Mesendoderm (in vitro differentiated cells): ENCODE data around the gene IGF2.

Source experiments
- DNase-seq: peaks from one replicate; pipeline ENCODE4 v3.0.0; 2013
- H2AK5ac ChIP-seq: 2 replicates; pipeline ENCODE4 v1.6.1; 2013; ENCODE audit warnings: low read length, inconsistent platforms
- H2BK120ac ChIP-seq: 2 replicates; pipeline ENCODE4 v1.6.1; 2013; ENCODE audit warnings: low read depth, mild to moderate bottlenecking, low read length, moderate library complexity, mixed read lengths
- H2BK15ac ChIP-seq: replicated peaks from 2 replicates; pipeline ENCODE4 v1.6.1; 2013; ENCODE audit warnings: low read depth, mild to moderate bottlenecking, moderate library complexity
- H2BK5ac ChIP-seq: 2 replicates; pipeline ENCODE4 v1.6.1; 2013; ENCODE audit warnings: low read length, inconsistent platforms
- H3K18ac ChIP-seq: 2 replicates; pipeline ENCODE4 v1.6.1; 2013; ENCODE audit warnings: mild to moderate bottlenecking, low read length, mixed read lengths
- H3K23ac ChIP-seq: one replicate; pipeline ENCODE4 v1.6.1; 2013; ENCODE audit warnings: low read length
- H3K27ac ChIP-seq: 2 replicates; pipeline ENCODE4 v1.5.1; 2013; ENCODE audit warnings: low read depth, mild to moderate bottlenecking, inconsistent platforms, low read length, moderate library complexity
- H3K27me3 ChIP-seq: 2 replicates; pipeline ENCODE4 v1.6.1; 2013; ENCODE audit warnings: low read length, control low read depth, mild to moderate bottlenecking, inconsistent platforms; ENCODE audit not compliant: insufficient read depth, poor library complexity
- H3K36me3 ChIP-seq: 2 replicates; pipeline ENCODE4 v1.6.1; 2013; ENCODE audit warnings: low read length, inconsistent platforms; ENCODE audit not compliant: control insufficient read depth, insufficient read depth
- H3K4ac ChIP-seq: one replicate; pipeline ENCODE4 v1.6.1; 2013; ENCODE audit warnings: low read depth, mild to moderate bottlenecking, low read length, moderate library complexity
- H3K4me1 ChIP-seq: 2 replicates; pipeline ENCODE4 v1.6.1; 2013; ENCODE audit warnings: low read depth, low read length, inconsistent platforms; ENCODE audit not compliant: control insufficient read depth
- H3K4me2 ChIP-seq: 2 replicates; pipeline ENCODE4 v1.6.1; 2013; ENCODE audit warnings: low read length
- H3K4me3 ChIP-seq: 2 replicates; pipeline ENCODE4 v1.5.1; 2013; ENCODE audit warnings: mild to moderate bottlenecking, low read length
- H3K56ac ChIP-seq: one replicate; pipeline ENCODE4 v1.6.1; 2013; ENCODE audit warnings: low read length
- H3K79me1 ChIP-seq: 2 replicates; pipeline ENCODE4 v1.6.1; 2013; ENCODE audit warnings: low read length, inconsistent platforms
- H3K79me2 ChIP-seq: 2 replicates; pipeline ENCODE4 v1.6.1; 2013; ENCODE audit warnings: mild to moderate bottlenecking, low read length; ENCODE audit not compliant: control insufficient read depth, insufficient read depth
- H3K9ac ChIP-seq: 2 replicates; pipeline ENCODE4 v1.6.1; 2013; ENCODE audit warnings: low read length, inconsistent platforms
- H4K5ac ChIP-seq: one replicate; pipeline ENCODE4 v1.6.1; 2013; ENCODE audit warnings: low read length
- H4K8ac ChIP-seq: one replicate; pipeline ENCODE4 v1.6.1; 2013; ENCODE audit warnings: low read depth, mild to moderate bottlenecking, control low read depth, low read length, moderate library complexity
- WGBS: extraction: QIAGEN DNeasy Blood & Tissue Kit; methylation state at CpG from one replicate; pipeline ENCODE4 v1.1.7; 2013; ENCODE audit warnings: low lambda C conversion rate, missing lambda C conversion rate; ENCODE audit not compliant: insufficient coverage; ENCODE audit errors: extremely low coverage; 5-methylcytosine and 5-hydroxymethylcytosine counted together

IGF2 gene

DNA sequence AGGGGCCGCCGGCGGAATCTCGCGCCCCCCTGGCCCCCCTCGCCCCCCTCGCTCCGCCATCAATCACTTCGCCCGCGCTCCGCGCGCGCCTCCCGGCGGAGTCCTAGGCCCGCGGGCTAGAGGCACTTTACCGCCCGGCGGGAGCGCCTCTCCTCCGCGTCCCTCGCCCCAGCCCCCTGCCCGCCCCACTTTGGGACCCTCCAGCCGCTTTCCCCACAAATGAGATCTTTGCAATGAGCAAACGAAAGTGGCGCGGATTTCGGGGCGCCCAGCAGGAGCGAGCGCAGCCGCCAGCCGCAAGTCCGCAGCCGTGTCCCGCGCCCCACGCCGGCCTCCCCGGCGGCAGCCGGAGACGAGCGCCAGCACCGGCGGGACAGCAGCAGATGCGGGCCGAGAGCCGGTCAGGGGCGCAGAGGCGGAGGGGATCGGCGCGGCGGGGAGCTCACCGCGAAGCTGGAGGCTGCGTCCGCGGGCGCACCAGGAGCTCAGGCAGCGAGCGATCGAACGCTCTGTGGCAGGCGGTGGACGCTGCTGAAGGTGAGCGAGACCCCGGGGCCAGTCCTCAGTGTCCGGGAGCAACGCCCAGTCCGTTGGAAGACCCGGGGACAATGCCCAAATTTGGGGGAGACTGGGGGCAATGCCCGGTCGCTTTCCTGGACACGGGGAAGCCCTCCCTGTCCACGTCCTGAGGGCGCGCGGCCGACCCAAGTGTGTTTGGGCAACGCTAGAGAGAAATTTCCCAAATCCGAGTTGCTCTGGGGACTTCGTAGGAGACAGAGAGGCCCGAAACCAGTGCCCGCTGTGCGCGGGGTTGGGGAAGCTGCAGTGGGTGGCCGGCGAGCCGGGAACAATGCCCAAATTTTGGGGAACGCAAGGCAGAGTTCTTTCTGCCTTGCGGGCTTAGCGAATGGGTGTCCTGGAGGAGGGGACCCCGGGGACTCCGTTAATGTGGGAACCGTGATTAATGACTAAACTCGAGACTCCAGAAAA lies 1.5 kb upstream of the IGF2 start:
- Histone ChIP-seq H3K27ac (no peak overlapping the region), H2AK5ac (no peak overlapping the region), H3K56ac (no peak overlapping the region), H3K9ac (no peak overlapping the region), H3K4me3 (no peak overlapping the region), H4K5ac (no peak overlapping the region), H3K27me3 (peaks cover 68% of the 10 kb centered on the region), H3K23ac (no peak overlapping the region), H3K79me1 (no peaks in the 10 kb centered on the region), H4K8ac (no peak overlapping the region), H3K36me3 (no peaks in the 10 kb centered on the region), H3K18ac (no peak overlapping the region), H2BK15ac (no peak overlapping the region), H3K4me1 (no peaks in the 10 kb centered on the region), H2BK120ac (no peak overlapping the region), H2BK5ac (no peak overlapping the region), H3K4me2 (no peak overlapping the region), H3K79me2 (no peaks in the 10 kb centered on the region), H3K4ac (no peak overlapping the region)
- WGBS: no CpG with 5 or more reads among the region's 102 CpGs
- DNase-seq: no peak

DNA sequence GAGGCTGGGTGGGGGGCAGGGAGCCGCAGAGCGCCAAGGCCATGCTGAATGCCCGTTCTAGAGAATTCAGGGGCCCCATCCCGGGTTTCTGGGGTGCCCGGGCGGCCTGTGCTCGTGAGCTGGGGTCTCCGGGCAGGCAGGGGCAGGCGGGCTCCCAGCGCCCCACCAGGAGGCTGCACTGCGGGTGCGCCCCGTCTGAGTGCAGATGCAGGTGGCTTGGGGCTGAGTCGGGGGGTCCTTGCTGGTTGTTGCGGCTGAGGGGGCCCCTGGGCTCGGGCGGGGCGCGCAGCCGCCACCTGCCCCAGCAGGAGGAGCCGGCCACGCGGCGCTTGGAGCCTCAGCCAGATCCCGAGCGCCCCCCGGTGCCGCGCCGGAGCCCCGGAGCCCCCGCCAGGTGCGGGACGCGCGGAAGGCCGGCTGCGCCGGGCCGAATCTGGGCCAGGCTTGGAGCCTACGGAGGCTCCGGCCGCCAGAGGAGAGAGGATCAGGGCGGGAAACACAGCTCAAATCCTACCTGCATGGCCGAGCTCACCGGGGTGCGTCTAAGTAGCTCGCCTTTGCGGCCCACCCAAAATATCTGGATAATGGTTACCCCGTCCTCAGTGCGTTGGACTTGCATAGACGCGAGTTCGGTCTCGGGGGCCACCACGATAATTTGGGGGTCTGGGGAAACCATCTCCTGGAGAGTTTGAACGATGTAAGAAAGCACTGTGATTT lies 590 bp upstream of the IGF2 start:
- no peak overlapping the region for H3K4ac ChIP-seq
- H2BK5ac ChIP-seq: no peak overlapping the region
- H3K4me1 ChIP-seq: no peaks in the 10 kb centered on the region
- H3K9ac ChIP-seq: no peak overlapping the region
- no peak overlapping the region for H3K18ac ChIP-seq
- no peak for DNase-seq
- no peak overlapping the region for H3K4me3 ChIP-seq
- H3K4me2 ChIP-seq: no peak overlapping the region
- H3K23ac ChIP-seq: no peak overlapping the region
- H3K36me3 ChIP-seq: no peaks in the 10 kb centered on the region
- H4K8ac ChIP-seq: no peak overlapping the region
- H2BK120ac ChIP-seq: no peak overlapping the region
- H4K5ac ChIP-seq: no peak overlapping the region
- H2BK15ac ChIP-seq: no peak overlapping the region
- no peak overlapping the region for H3K27ac ChIP-seq
- H2AK5ac ChIP-seq: no peak overlapping the region
- no peaks in the 10 kb centered on the region for H3K79me1 ChIP-seq
- H3K56ac ChIP-seq: no peak overlapping the region
- WGBS: no CpG with 5 or more reads among the region's 57 CpGs
- peaks cover 58% of the 10 kb centered on the region for H3K27me3 ChIP-seq
- no peaks in the 10 kb centered on the region for H3K79me2 ChIP-seq

GRCh38 chr11:2138431-2139122 lies 612 bp downstream of the IGF2 start:
- no peaks in the 10 kb centered on the region for H3K79me1 ChIP-seq
- H3K27ac ChIP-seq: no peak overlapping the region
- no peak for DNase-seq

GRCh38 chr11:2138068-2138430 lies 1.1 kb downstream of the IGF2 start:
- no peak for DNase-seq
- H2BK5ac ChIP-seq: no peak overlapping the region
- no peak overlapping the region for H2AK5ac ChIP-seq
- H3K4me1 ChIP-seq: no peaks in the 10 kb centered on the region
- no peak overlapping the region for H3K4me3 ChIP-seq
- H3K56ac ChIP-seq: no peak overlapping the region
- no peak overlapping the region for H2BK120ac ChIP-seq
- no peaks in the 10 kb centered on the region for H3K36me3 ChIP-seq
- H3K23ac ChIP-seq: no peak overlapping the region
- no peak overlapping the region for H3K27ac ChIP-seq
- WGBS: no CpG with 5 or more reads among the region's 44 CpGs
- H2BK15ac ChIP-seq: no peak overlapping the region
- H3K79me1 ChIP-seq: no peaks in the 10 kb centered on the region
- no peak overlapping the region for H3K18ac ChIP-seq
- H3K4me2 ChIP-seq: no peak overlapping the region
- no peak overlapping the region for H3K9ac ChIP-seq
- H4K5ac ChIP-seq: no peak overlapping the region
- no peaks in the 10 kb centered on the region for H3K79me2 ChIP-seq
- H4K8ac ChIP-seq: no peak overlapping the region
- no peak overlapping the region for H3K4ac ChIP-seq
- peaks cover 43% of the 10 kb centered on the region for H3K27me3 ChIP-seq

More at GRCh38 chr11:2138431-2139122, 612 bp downstream of the IGF2 start:
- WGBS: no CpG with 5 or more reads among the region's 68 CpGs
- Histone ChIP-seq H2AK5ac (no peak overlapping the region), H4K5ac (no peak overlapping the region), H3K4me1 (no peaks in the 10 kb centered on the region), H3K4ac (no peak overlapping the region), H3K18ac (no peak overlapping the region), H3K56ac (no peak overlapping the region), H3K4me3 (no peak overlapping the region), H3K9ac (no peak overlapping the region), H2BK15ac (no peak overlapping the region), H2BK5ac (no peak overlapping the region), H4K8ac (no peak overlapping the region), H3K23ac (no peak overlapping the region), H3K4me2 (no peak overlapping the region), H3K27me3 (peaks cover 47% of the 10 kb centered on the region), H3K36me3 (no peaks in the 10 kb centered on the region), H3K79me2 (no peaks in the 10 kb centered on the region), H2BK120ac (no peak overlapping the region)

GRCh38 chr11:2137202-2138067 lies 1.8 kb downstream of the IGF2 start:
- no peak overlapping the region for H3K18ac ChIP-seq
- peak; percentile 72 for DNase-seq
- H4K5ac ChIP-seq: no peak overlapping the region
- WGBS: no CpG with 5 or more reads among the region's 50 CpGs
- H2BK5ac ChIP-seq: no peak overlapping the region
- peak overlapping the region; percentile 26 for H3K4me2 ChIP-seq
- no peaks in the 10 kb centered on the region for H3K4me1 ChIP-seq
- no peak overlapping the region for H2BK120ac ChIP-seq
- H2AK5ac ChIP-seq: no peak overlapping the region
- no peak overlapping the region for H3K27ac ChIP-seq
- peaks cover 36% of the 10 kb centered on the region for H3K27me3 ChIP-seq
- no peaks in the 10 kb centered on the region for H3K79me1 ChIP-seq
- H3K4me3 ChIP-seq: no peak overlapping the region
- H3K4ac ChIP-seq: no peak overlapping the region
- no peak overlapping the region for H3K23ac ChIP-seq
- no peak overlapping the region for H3K56ac ChIP-seq
- H2BK15ac ChIP-seq: no peak overlapping the region
- H3K79me2 ChIP-seq: no peaks in the 10 kb centered on the region
- no peaks in the 10 kb centered on the region for H3K36me3 ChIP-seq
- no peak overlapping the region for H3K9ac ChIP-seq
- H4K8ac ChIP-seq: no peak overlapping the region
